Gastrocnemius medialis (tissue), 4 donors: ENCODE results near the gene PATJ. TPM values are rescaled to one million over a fixed set of nuclear protein-coding genes. Genes with fewer than 3 reads are reported as not detected.

Experiments
- ATAC-seq, 2 donors: fragments of 150-250 bp; one replicate each; pipeline ENCODE4 v1.9.1; 2016
- DNase-seq, 2 donors: peaks; one replicate each; pipeline ENCODE4 v3.0.0-alpha.2; 2019
- H3K27ac ChIP-seq, 4 donors: fragments of 200-600 bp; sonication (generic); 1 replicate in 1 of 4; 2 replicates in 3 of 4; pipeline ENCODE4 v1.5.1; 2016 to 2018; ENCODE audit warnings: mild to moderate bottlenecking in 2 of 4, moderate library complexity in 1 of 4
- H3K27me3 ChIP-seq, 3 donors: fragments of 200-600 bp; sonication (generic) in 2 of 3; 1 replicate in 1 of 3; 2 replicates in 2 of 3; pipeline versions ENCODE4 v1.5.1 to v1.6.0; 2016 to 2019; ENCODE audit warnings: mild to moderate bottlenecking in 1 of 3, moderate library complexity in 1 of 3
- H3K36me3 ChIP-seq, 2 donors: fragments of 200-600 bp; sonication (generic) in 1 of 2; one replicate each; pipeline ENCODE4 v1.5.1; 2017 to 2018
- H3K4me1 ChIP-seq, 2 donors: fragments of 200-600 bp; sonication (generic) in 1 of 2; one replicate each; pipeline ENCODE4 v1.5.1; 2016 to 2017; ENCODE audit warnings: mild to moderate bottlenecking in 2 of 2
- H3K4me3 ChIP-seq, 4 donors: fragments of 200-600 bp; sonication (generic) in 3 of 4; 1 replicate in 1 of 4; 2 replicates in 3 of 4; pipeline ENCODE4 v1.5.1; 2016 to 2019; ENCODE audit warnings: mild to moderate bottlenecking in 2 of 4
- H3K9me3 ChIP-seq, 3 donors: fragments of 200-600 bp; sonication (generic) in 2 of 3; 1 replicate in 1 of 3; 2 replicates in 2 of 3; pipeline ENCODE4 v1.5.1; 2016 to 2019
- POLR2A ChIP-seq, 2 donors: fragments of 450-650 bp; IDR thresholded peaks; one replicate each; pipeline ENCODE4 v1.6.1; 2017; ENCODE audit warnings: antibody characterized with exemption in 2 of 2, mild to moderate bottlenecking in 2 of 2, moderate library complexity in 2 of 2
- in situ Hi-C, 4 donors: fragments of 200-750 bp; cut with MboI; loops; one replicate each; pipeline versions ENCODE4 v1.15.0 to v1.8.0; 2017; ENCODE audit warnings: low sequenced_read_pairs in 4 of 4
- intact Hi-C: fragments of 100-400 bp; cut with DNase I; formaldehyde crosslinking; loops from one replicate; pipeline ENCODE4 v1.15.1; 2023; ENCODE audit warnings: low total_unique reads
- total RNA-seq, 4 donors: library from RNA; depleted of rRNA; stranded (reverse); fragments of >200 nt; gene quantifications; one replicate each; pipeline versions ENCODE4 v1.1.0 to v1.2.3, GENCODE V29; 2016
- TF ChIP-seq, protein P1 (sequence below), 5 experiments: fragments of 450-650 bp in 3 of 5; fragments of 200-600 bp in 2 of 5; sonication (generic) in 2 of 5; IDR thresholded peaks in 4 of 5; conservative IDR thresholded peaks in 1 of 5; 1 replicate in 4 of 5; 2 replicates in 1 of 5; pipeline ENCODE4 v1.5.1; 2016 to 2019; ENCODE audit warnings: antibody characterized with exemption in 5 of 5, mild to moderate bottlenecking in 3 of 5, moderate library complexity in 3 of 5

Gene PATJ
- total RNA-seq, 4 donors from 2014 or later = 19.3 to 44.8 (median 26.0) TPM

DNA sequence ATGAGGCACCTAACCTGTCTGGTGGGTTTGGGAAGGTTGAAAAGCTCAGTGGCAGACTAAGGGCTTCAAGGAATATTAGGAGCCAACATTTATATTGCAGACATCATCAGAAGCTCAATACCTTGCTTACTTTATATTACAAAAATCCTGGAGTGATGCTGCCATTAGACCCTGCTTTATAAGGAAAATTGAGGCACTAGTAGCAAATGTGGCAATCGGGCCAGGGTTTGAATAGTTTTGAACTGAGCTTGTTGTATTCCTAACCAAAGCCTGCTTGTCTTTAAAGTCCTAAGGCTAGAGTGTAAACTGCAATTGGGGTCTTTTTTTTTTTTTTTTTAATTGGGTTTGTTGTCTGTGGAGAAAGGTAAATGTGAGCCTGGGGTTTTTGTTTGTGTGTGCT is 466.7 kb downstream of the PATJ start:
- in situ Hi-C loops (no loop called here), intact Hi-C loops (no loop called here)
- ATAC-seq = no peak

DNA sequence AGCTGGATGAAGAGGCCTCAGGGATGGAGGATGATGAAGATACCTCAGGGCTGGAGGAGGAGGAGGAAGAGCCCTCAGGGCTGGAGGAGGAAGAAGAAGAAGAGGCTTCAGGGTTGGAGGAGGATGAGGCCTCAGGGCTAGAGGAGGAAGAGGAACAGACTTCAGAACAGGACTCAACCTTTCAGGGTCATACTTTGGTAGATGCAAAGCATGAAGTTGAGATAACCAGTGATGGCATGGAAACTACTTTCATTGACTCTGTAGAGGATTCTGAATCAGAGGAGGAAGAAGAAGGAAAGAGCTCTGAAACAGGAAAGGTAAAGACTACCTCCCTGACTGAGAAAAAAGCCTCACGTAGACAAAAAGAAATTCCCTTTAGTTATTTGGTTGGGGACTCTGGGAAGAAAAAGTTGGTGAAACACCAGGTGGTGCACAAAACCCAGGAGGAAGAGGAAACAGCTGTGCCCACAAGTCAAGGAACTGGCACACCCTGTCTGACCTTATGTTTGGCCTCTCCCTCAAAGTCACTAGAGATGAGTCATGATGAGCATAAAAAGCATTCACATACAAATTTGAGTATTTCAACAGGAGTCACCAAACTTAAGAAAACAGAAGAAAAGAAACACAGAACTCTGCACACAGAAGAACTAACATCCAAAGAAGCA is 467.8 kb downstream of the PATJ start:
- no peaks in the 10 kb centered on the region for H3K27me3 ChIP-seq
- in situ Hi-C loops (no loop called here), intact Hi-C loops (no loop called here)
- no peaks in the 10 kb centered on the region for H3K4me1 ChIP-seq
- no peak overlapping the region for H3K27ac ChIP-seq
- peaks cover 0 to 6% (median 0%) of the 10 kb centered on the region in 3 donors for H3K9me3 ChIP-seq
- TF ChIP-seq, protein P1, sequence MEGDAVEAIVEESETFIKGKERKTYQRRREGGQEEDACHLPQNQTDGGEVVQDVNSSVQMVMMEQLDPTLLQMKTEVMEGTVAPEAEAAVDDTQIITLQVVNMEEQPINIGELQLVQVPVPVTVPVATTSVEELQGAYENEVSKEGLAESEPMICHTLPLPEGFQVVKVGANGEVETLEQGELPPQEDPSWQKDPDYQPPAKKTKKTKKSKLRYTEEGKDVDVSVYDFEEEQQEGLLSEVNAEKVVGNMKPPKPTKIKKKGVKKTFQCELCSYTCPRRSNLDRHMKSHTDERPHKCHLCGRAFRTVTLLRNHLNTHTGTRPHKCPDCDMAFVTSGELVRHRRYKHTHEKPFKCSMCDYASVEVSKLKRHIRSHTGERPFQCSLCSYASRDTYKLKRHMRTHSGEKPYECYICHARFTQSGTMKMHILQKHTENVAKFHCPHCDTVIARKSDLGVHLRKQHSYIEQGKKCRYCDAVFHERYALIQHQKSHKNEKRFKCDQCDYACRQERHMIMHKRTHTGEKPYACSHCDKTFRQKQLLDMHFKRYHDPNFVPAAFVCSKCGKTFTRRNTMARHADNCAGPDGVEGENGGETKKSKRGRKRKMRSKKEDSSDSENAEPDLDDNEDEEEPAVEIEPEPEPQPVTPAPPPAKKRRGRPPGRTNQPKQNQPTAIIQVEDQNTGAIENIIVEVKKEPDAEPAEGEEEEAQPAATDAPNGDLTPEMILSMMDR (IDR thresholded peaks at IDR 0.05 in 4 of 5, conservative IDR thresholded peaks at IDR 0.05 in 1 of 5) = no peak
- TF ChIP-seq POLR2A (IDR thresholded peaks at IDR 0.05) = no peak
- ATAC-seq = no peak
- no peaks in the 10 kb centered on the region for H3K36me3 ChIP-seq
- H3K4me3 ChIP-seq = no peak overlapping the region
- DNase-seq = no peak

More for the DNA sequence above, 466.7 kb downstream of the PATJ start:
- TF ChIP-seq, protein P1 (IDR thresholded peaks at IDR 0.05 in 4 of 5, conservative IDR thresholded peaks at IDR 0.05 in 1 of 5) = no peak
- no peak for TF ChIP-seq POLR2A (IDR thresholded peaks at IDR 0.05)
- H3K4me3 ChIP-seq = no peak overlapping the region
- peaks cover 0 to 6% (median 0%) of the 10 kb centered on the region in 3 donors for H3K9me3 ChIP-seq
- no peaks in the 10 kb centered on the region for H3K36me3 ChIP-seq
- H3K27ac ChIP-seq = no peak overlapping the region
- H3K4me1 ChIP-seq = no peaks in the 10 kb centered on the region
- H3K27me3 ChIP-seq = no peaks in the 10 kb centered on the region
- DNase-seq = no peak

DNA sequence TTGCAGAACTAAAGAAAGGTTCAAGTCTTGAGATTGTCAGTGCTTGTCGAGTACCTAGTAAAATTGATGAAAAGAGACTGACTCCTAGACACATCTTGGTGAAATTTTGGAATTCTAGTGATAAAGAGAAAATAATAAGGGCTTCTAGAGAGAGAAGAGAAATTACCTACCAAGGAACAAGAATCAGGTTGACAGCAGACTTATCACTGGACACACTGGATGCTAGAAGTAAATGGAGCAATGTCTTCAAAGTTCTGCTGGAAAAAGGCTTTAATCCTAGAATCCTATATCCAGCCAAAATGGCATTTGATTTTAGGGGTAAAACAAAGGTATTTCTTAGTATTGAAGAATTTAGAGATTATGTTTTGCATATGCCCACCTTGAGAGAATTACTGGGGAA is 468.7 kb downstream of the PATJ start:
- intact Hi-C loops (no loop called here), in situ Hi-C loops (no loop called here)
- no peak overlapping the region for H3K4me3 ChIP-seq
- DNase-seq (no peak), ATAC-seq (no peak)
- peaks cover 0 to 6% (median 0%) of the 10 kb centered on the region in 3 donors for H3K9me3 ChIP-seq
- H3K36me3 ChIP-seq = no peaks in the 10 kb centered on the region
- H3K27me3 ChIP-seq = no peaks in the 10 kb centered on the region
- H3K27ac ChIP-seq = no peak overlapping the region
- no peak for TF ChIP-seq POLR2A (IDR thresholded peaks at IDR 0.05)
- TF ChIP-seq, protein P1 (IDR thresholded peaks at IDR 0.05 in 4 of 5, conservative IDR thresholded peaks at IDR 0.05 in 1 of 5) = no peak
- H3K4me1 ChIP-seq = no peaks in the 10 kb centered on the region

DNA sequence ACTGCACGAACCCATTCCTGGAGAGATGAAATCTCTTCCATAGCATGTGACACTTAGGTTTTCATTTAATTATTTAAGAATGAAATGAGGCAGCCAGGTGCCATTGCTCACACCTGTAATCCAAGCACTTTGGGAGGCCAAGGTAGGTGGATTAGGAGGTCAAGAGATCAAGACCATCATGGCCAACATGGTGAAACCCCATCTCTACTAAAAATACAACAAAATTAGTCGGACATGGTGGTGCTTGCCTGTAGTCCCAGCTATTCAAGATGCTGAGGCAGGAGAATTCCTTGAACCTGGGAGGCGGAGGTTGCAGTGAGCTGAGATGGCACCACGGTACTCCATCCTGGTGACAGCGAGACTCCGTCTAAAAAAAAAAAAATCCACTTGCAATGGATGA is 470.1 kb downstream of the PATJ start:
- H3K27me3 ChIP-seq = no peaks in the 10 kb centered on the region
- intact Hi-C loops = no loop called here
- H3K9me3 ChIP-seq = peaks cover 0 to 6% (median 0%) of the 10 kb centered on the region in 3 donors
- no peak overlapping the region for H3K4me3 ChIP-seq
- H3K36me3 ChIP-seq = no peaks in the 10 kb centered on the region
- DNase-seq = no peak
- ATAC-seq = no peak
- in situ Hi-C loops = no loop called here
- H3K4me1 ChIP-seq = no peaks in the 10 kb centered on the region
- H3K27ac ChIP-seq = no peak overlapping the region
- TF ChIP-seq, protein P1 (IDR thresholded peaks at IDR 0.05 in 4 of 5, conservative IDR thresholded peaks at IDR 0.05 in 1 of 5) = no peak
- TF ChIP-seq POLR2A (IDR thresholded peaks at IDR 0.05) = no peak
